ENCODE results near the gene RAD51B.

Gene RAD51B

DNA sequence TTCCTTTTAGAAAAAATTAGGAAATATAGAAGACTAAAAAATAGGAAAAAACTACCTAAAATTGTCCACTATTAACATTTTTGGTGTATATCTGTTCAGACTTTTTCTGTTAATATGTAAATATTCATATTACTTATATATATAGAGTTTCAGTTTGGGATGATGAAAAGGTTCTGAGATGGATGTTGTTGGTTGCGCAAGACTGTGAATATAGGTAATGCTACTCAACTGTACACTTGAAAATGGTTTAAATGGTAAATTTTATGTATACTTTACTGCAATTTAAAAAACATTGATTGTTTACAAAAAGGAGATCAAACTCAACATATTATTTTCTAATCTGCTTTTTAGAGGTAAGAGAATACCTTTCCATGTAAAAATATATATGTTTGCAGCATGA lies 200.9 kb downstream of the RAD51B start:
- no peaks in the 10 kb centered on the region for H3K36me3 ChIP-seq (ENCODE audit: control insufficient read depth in 2 of 2, insufficient read depth in 1 of 2, low read length in 2 of 2)
- H3K4me1 ChIP-seq (ENCODE audit: control insufficient read depth, insufficient read depth, low read length), result peaks cover 23% of the 10 kb centered on the region
- 0 out of 2 replicates have a peak overlapping the region, but pooled peaks have one; percentile 6 for H3K27ac ChIP-seq (ENCODE audit: extremely low read depth, low read depth, low read length)
- H3K4me3 ChIP-seq (ENCODE audit: low read depth, low read length), result no peak overlapping the region
- no peaks in the 10 kb centered on the region for H3K9me3 ChIP-seq (ENCODE audit: control insufficient read depth, insufficient read depth, low read depth, low read length)
- no peak for TF ChIP-seq ZNF645 (tag by site-specific recombination; IDR thresholded peaks at IDR 0.05)
- no peak for TF ChIP-seq ZNF664 (tag by site-specific recombination; IDR thresholded peaks at IDR 0.05)
- no peak for TF ChIP-seq HOXA7 (CRISPR knock-in tag; IDR thresholded peaks at IDR 0.05; ENCODE audit: borderline replicate concordance)
- ChIA-PET CTCF (no interaction called here), POLR2A (no interaction called here)

DNA sequence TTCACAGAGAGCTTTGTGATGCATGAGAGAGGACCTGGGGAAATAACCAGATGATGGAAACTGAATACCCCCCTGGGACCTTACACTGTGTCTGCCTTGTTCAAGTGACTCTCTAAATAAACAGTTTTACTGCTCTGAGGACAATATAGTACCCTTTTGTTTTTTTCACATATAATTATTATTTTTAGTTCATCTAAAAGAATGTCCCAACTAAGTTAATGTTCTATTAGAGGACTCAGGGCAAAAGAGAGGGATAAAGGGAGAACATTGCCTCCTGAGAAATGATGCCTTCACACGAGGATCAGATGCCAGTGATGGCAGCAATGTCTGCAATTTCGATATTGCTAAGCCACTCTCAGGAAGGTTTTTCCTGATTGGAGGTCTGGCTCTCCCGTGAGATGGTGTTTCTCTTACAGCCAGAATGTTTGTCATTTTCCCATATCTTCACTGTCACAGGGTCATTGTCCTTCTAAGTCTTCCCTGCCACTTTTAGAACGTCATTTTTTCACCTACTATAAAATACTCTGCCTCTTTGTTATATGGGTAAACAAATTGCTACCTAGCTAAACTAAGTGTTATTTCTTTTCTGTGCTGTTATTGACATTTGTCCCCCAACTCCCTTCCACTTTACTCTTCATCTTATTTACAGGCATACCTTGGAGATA lies 201.6 kb downstream of the RAD51B start:
- Histone ChIP-seq H3K4me3 (ENCODE audit: low read depth, low read length) (no peak overlapping the region), H3K27ac (ENCODE audit: extremely low read depth, low read depth, low read length) (peak overlapping the region; percentile 6; the same call in 1 of the 2 replicates), H3K36me3 (ENCODE audit: control insufficient read depth in 2 of 2, insufficient read depth in 1 of 2, low read length in 2 of 2) (no peaks in the 10 kb centered on the region), H3K4me1 (ENCODE audit: control insufficient read depth, insufficient read depth, low read length) (peaks cover 21% of the 10 kb centered on the region), H3K9me3 (ENCODE audit: control insufficient read depth, insufficient read depth, low read depth, low read length) (no peaks in the 10 kb centered on the region)
- POLR2A ChIA-PET, result no interaction called here
- CTCF ChIA-PET, result no interaction called here
- no peak for TF ChIP-seq EGR2 (tag by site-specific recombination; IDR thresholded peaks at IDR 0.05; ENCODE audit: low read depth)
- TF ChIP-seq, protein P1, sequence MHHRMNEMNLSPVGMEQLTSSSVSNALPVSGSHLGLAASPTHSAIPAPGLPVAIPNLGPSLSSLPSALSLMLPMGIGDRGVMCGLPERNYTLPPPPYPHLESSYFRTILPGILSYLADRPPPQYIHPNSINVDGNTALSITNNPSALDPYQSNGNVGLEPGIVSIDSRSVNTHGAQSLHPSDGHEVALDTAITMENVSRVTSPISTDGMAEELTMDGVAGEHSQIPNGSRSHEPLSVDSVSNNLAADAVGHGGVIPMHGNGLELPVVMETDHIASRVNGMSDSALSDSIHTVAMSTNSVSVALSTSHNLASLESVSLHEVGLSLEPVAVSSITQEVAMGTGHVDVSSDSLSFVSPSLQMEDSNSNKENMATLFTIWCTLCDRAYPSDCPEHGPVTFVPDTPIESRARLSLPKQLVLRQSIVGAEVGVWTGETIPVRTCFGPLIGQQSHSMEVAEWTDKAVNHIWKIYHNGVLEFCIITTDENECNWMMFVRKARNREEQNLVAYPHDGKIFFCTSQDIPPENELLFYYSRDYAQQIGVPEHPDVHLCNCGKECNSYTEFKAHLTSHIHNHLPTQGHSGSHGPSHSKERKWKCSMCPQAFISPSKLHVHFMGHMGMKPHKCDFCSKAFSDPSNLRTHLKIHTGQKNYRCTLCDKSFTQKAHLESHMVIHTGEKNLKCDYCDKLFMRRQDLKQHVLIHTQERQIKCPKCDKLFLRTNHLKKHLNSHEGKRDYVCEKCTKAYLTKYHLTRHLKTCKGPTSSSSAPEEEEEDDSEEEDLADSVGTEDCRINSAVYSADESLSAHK (tag by site-specific recombination; IDR thresholded peaks at IDR 0.05), result no peak
- no peak for TF ChIP-seq ZNF585B (tag by site-specific recombination; IDR thresholded peaks at IDR 0.05)
- no peak for TF ChIP-seq BCL6B (tag by site-specific recombination; IDR thresholded peaks at IDR 0.05)
- TF ChIP-seq, protein P2, sequence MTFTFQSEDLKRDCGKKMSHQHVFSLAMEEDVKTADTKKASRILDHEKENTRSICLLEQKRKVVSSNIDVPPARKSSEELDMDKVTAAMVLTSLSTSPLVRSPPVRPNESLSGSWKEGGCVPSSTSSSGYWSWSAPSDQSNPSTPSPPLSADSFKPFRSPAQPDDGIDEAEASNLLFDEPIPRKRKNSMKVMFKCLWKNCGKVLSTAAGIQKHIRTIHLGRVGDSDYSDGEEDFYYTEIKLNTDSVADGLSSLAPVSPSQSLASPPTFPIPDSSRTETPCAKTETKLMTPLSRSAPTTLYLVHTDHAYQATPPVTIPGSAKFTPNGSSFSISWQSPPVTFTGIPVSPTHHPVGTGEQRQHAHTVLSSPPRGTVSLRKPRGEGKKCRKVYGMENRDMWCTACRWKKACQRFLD (tag by site-specific recombination; IDR thresholded peaks at IDR 0.05), result no peak
- no peak for TF ChIP-seq ZNF423 (tag by site-specific recombination; IDR thresholded peaks at IDR 0.05)
- peak; percentile 33 for TF ChIP-seq ZNF335 (tag by site-specific recombination; conservative IDR thresholded peaks at IDR 0.05)
- TF ChIP-seq FEZF1 (tag by site-specific recombination; IDR thresholded peaks at IDR 0.05), result peak; percentile 60
- TF ChIP-seq, protein P3, sequence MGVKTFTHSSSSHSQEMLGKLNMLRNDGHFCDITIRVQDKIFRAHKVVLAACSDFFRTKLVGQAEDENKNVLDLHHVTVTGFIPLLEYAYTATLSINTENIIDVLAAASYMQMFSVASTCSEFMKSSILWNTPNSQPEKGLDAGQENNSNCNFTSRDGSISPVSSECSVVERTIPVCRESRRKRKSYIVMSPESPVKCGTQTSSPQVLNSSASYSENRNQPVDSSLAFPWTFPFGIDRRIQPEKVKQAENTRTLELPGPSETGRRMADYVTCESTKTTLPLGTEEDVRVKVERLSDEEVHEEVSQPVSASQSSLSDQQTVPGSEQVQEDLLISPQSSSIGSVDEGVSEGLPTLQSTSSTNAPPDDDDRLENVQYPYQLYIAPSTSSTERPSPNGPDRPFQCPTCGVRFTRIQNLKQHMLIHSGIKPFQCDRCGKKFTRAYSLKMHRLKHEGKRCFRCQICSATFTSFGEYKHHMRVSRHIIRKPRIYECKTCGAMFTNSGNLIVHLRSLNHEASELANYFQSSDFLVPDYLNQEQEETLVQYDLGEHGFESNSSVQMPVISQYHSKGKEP (tag by site-specific recombination; IDR thresholded peaks at IDR 0.05), result peak; percentile 80
- TF ChIP-seq MYNN (tag by site-specific recombination; IDR thresholded peaks at IDR 0.05; ENCODE audit: borderline replicate concordance), result no peak
- no peak for TF ChIP-seq SCRT2 (tag by site-specific recombination; IDR thresholded peaks at IDR 0.05)
- TF ChIP-seq TCF7L2 (IDR thresholded peaks at IDR 0.05; ENCODE audit: borderline replicate concordance, low read depth, low read length), result no peak
- no peak for TF ChIP-seq ZNF202 (tag by site-specific recombination; IDR thresholded peaks at IDR 0.05; ENCODE audit: borderline replicate concordance)
- TF ChIP-seq ZNF169 (tag by site-specific recombination; IDR thresholded peaks at IDR 0.05), result no peak
- TF ChIP-seq SALL2 (tag by site-specific recombination; IDR thresholded peaks at IDR 0.05; ENCODE audit: borderline replicate concordance), result no peak
- no peak for TF ChIP-seq ZNF670 (tag by site-specific recombination; IDR thresholded peaks at IDR 0.05; ENCODE audit: low read depth)
- TF ChIP-seq ZNF157 (tag by site-specific recombination; IDR thresholded peaks at IDR 0.05), result no peak
- no peak for TF ChIP-seq ZNF175 (tag by site-specific recombination; IDR thresholded peaks at IDR 0.05)
- no peak for TF ChIP-seq ZNF433 (tag by site-specific recombination; IDR thresholded peaks at IDR 0.05; ENCODE audit: low read depth)
- TF ChIP-seq ZNF571 (tag by site-specific recombination; IDR thresholded peaks at IDR 0.05), result no peak
- no peak for TF ChIP-seq ZEB2 (tag by site-specific recombination; IDR thresholded peaks at IDR 0.05)
- TF ChIP-seq ZNF37A (tag by site-specific recombination; IDR thresholded peaks at IDR 0.05), result no peak
- TF ChIP-seq ZXDB (tag by site-specific recombination; IDR thresholded peaks at IDR 0.05), result no peak

All from HEK293 (cell line).